Progenitor cell of endocrine pancreas (in vitro differentiated cells): ENCODE results near the gene ZNF446. TPM values are rescaled to one million over a fixed set of nuclear protein-coding genes. Genes with fewer than 3 reads are reported as not detected.

Experiments
- DNase-seq: peaks from one replicate; pipeline ENCODE4 v3.0.0; 2021; ENCODE audit warnings: low spot score; ENCODE audit not compliant: unreplicated experiment
- H3K27ac Mint-ChIP-seq: 2 replicates; pipeline ENCODE4 v1.8.0; 2021; ENCODE audit warnings: mild to moderate bottlenecking, moderate library complexity, mixed read lengths
- H3K27me3 Mint-ChIP-seq: 2 replicates; pipeline ENCODE4 v1.8.0; 2021; ENCODE audit warnings: mixed read lengths
- H3K36me3 Mint-ChIP-seq: 2 replicates; pipeline ENCODE4 v1.8.0; 2022; ENCODE audit warnings: mixed read lengths; ENCODE audit not compliant: insufficient read depth
- H3K4me1 Mint-ChIP-seq: 2 replicates; pipeline ENCODE4 v1.8.0; 2021; ENCODE audit warnings: low read depth, mixed read lengths
- H3K4me3 Mint-ChIP-seq: 2 replicates; pipeline ENCODE4 v1.8.0; 2021; ENCODE audit warnings: low read depth, mild to moderate bottlenecking, moderate library complexity, mixed read lengths
- H3K9me3 Mint-ChIP-seq: 2 replicates; pipeline ENCODE4 v1.8.0; 2021; ENCODE audit warnings: low read depth, mixed read lengths
- CTCF ChIP-seq: fragments of 200-600 bp; sonication (generic); IDR thresholded peaks from one replicate; pipeline ENCODE4 v1.5.0; 2021; ENCODE audit warnings: antibody characterized with exemption, mild to moderate bottlenecking; ENCODE audit not compliant: unreplicated experiment
- total RNA-seq: library from RNA; stranded (reverse); gene quantifications from 2 replicates; pipeline ENCODE4 v1.2.1, GENCODE V29; 2021

ZNF446 gene
- total RNA-seq, 1 donor from 2014 or later: 17.7 TPM

DNA sequence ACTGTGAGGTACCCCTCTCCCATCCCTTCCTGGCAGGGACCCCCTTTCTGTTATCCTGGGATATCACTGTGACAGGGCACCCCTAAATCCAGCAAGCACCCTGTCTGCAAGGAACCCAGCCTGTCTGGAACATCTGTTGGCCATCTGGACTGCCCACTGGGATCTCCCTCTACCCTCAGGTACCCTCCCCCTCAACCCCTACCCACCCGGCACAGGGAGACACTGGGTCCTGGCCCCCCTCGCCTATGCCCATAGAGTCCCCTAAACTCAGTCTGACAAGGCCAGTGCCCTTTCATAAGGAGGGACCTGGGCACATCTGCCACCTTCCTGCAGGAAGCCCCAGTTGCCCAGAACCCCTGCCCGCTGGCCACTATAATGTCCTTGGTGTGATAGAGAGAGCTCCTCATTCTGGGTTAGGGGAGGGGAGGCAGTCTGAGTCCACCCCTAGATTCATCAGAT is 38.4 kb downstream of the ZNF446 start:
- Mint-ChIP-seq H3K27me3 (no peaks in the 10 kb centered on the region), H3K36me3 (peaks cover 3% of the 10 kb centered on the region), H3K4me1 (peaks cover 23% of the 10 kb centered on the region), H3K4me3 (peak overlapping the region; percentile 69), H3K27ac (peak overlapping the region; percentile 49), H3K9me3 (no peaks in the 10 kb centered on the region)
- no peak for DNase-seq
- TF ChIP-seq CTCF: no peak

DNA sequence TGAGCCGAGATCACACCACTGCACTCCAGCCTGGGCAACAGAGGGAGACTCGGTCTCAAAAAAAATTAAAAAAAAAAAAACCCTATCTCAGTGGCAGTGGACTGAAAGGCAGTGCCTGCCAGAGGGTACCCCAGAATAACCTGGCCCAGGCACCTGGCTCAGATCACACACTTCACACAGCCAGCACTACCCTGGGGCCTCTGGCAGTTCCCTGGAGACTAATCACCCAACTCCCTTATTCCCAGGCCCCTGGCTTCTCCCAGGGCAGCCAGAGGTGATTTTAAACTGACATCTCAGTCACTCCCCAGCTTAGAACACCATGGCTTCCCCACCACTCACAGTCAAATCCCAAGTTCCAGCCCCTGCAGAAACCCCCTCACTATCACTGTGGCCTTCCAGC is 39.1 kb downstream of the ZNF446 start:
- no peak for DNase-seq
- Mint-ChIP-seq H3K9me3 (no peaks in the 10 kb centered on the region), H3K36me3 (peaks cover 3% of the 10 kb centered on the region), H3K27me3 (no peaks in the 10 kb centered on the region), H3K27ac (no peak overlapping the region), H3K4me1 (peaks cover 25% of the 10 kb centered on the region), H3K4me3 (peak overlapping the region; percentile 37)
- TF ChIP-seq CTCF: no peak

- Mint-ChIP-seq H3K4me1 (peaks cover 29% of the 10 kb centered on the region), H3K27me3 (no peaks in the 10 kb centered on the region), H3K4me3 (no peak overlapping the region), H3K27ac (no peak overlapping the region), H3K9me3 (no peaks in the 10 kb centered on the region), H3K36me3 (peaks cover 3% of the 10 kb centered on the region)
- DNase-seq: no peak
- TF ChIP-seq CTCF: no peak
Observed at GRCh38 chr19:58516246-58516836, 40.2 kb downstream of the ZNF446 start.

DNA sequence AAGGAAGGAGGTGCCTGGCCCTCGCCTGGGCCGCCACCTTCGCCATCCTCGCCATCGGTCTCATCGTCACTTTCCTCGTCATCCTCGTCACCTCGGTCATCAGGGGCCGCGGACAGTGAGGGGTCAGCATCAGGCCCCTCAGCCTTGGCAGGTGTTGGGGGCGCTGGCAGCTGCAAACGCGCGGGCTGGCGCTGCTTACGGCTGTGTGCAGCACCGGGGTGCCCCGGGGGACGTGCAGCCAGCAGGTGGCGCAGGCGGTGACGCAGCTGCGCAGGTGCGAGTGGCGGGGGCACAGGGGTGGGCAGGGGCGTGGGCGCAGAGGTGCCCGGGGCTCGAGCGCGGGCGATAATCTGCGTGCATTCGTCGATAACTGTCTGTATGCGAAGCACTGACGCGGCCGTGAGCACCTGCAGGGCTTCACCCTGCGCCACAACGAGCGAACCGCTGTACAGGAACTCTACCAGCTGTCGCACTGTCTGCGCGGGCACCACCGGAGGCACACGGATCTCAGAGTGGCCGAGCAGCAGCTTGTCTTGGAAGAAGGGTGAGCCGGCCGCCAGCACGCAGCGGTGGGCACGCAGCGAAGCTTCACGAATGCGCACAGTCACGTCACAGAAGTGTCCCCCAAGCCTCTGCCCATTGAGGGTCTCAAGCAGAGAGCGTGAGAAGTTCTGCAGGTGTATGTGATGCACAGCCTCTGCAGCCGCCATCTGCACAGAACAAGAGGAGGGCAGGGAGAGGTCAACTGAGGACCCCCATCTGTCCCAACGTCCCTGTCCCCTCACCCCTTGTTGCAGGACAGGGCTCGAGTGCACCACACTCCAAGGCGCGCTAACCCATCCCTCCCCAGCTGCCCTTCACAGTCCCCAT is 41.0 kb downstream of the ZNF446 start:
- Mint-ChIP-seq H3K4me3 (no peak overlapping the region), H3K27ac (no peak overlapping the region), H3K27me3 (no peaks in the 10 kb centered on the region), H3K36me3 (peaks cover 3% of the 10 kb centered on the region), H3K4me1 (peaks cover 32% of the 10 kb centered on the region), H3K9me3 (no peaks in the 10 kb centered on the region)
- no peak for TF ChIP-seq CTCF
- no peak for DNase-seq

- TF ChIP-seq CTCF: no peak
- peak overlapping the region; percentile 99 for H3K27ac Mint-ChIP-seq
- H3K27me3 Mint-ChIP-seq: no peaks in the 10 kb centered on the region
- peaks cover 33% of the 10 kb centered on the region for H3K4me1 Mint-ChIP-seq
- H3K36me3 Mint-ChIP-seq: peaks cover 3% of the 10 kb centered on the region
- DNase-seq: no peak
- no peaks in the 10 kb centered on the region for H3K9me3 Mint-ChIP-seq
- peak overlapping the region; percentile 97 for H3K4me3 Mint-ChIP-seq
Observed at GRCh38 chr19:58518256-58519086, 42.3 kb downstream of the ZNF446 start.
